ENCODE results near the gene TMUB1. TPM values are rescaled to one million over a fixed set of nuclear protein-coding genes. Genes with fewer than 3 reads are reported as not detected.
A peak's percentile ranks its signal among the peaks of the same experiment; 100 is the strongest.

Gene TMUB1
- total RNA-seq, 3 donors from 2014 or later (not counting 1 experiment from before 2014, with no cell fraction given), result 44.1 to 49.8 (median 47.3) TPM

GRCh38 chr7:151091003-151091402 lies 7.7 kb upstream of the TMUB1 start:
- peaks cover 34% of the 10 kb centered on the region for H3K4me1 ChIP-seq (ENCODE audit: control insufficient read depth, insufficient read depth, low read length)
- 97% methylated on average over 7 of the region's 7 CpGs for WGBS (ENCODE audit: insufficient coverage)

DNA sequence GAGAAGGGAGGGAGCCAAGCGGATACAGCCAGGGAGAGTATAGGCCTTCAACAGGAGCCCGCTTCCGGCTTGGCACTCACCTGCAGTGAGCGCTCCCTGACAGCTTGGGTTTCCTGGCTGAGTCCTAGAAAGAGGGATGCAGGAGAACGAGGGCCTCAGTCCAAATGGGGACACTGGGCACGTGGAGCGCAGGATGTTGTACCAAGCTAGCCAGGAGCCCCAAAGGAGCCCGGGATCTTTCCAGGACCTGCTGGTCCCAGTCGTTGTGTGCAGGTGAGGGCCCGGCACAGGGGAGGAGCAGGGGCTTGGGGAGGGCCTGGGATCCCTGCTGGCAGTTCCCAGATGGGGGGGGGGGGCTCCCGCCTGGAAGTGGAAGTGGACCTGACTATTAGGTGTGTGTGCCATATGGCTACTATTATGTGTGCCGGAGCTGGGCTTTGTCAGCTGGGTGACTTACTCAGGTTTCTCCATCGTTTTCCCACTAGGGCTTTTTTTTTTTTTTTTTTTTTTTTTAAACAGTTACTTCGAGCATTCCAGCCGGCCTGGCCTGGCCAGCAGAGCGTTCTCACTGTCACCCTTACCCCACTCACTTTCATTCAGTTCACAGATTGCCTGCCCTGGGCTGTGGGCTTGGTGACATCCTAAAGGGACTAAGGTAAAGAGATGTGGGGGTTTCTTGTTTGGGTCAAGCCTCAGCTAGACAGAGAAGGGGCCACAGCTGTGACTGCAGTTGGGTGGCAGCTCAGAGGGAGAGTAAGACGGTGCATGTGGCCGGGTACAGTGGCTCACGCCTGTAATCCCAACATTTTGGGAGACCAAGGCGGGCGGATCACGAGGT lies 6.8 kb upstream of the TMUB1 start:
- H3K4me1 ChIP-seq (ENCODE audit: control insufficient read depth, insufficient read depth, low read length), result peaks cover 43% of the 10 kb centered on the region
- Mint-ChIP-seq H3K9me3 (no peaks in the 10 kb centered on the region), H3K27ac (no peak overlapping the region), H3K4me1 (peaks cover 28 to 37% of the 10 kb centered on the region in 2 donors), H3K27me3 (ENCODE audit: low read depth in 2 of 2) (no peaks in the 10 kb centered on the region), H3K4me3 (no peak overlapping the region), H3K36me3 (no peaks in the 10 kb centered on the region)
- DNase-seq, result no peak
- no peak overlapping the region for H3K27ac ChIP-seq (ENCODE audit: low read length)
- TF ChIP-seq CTCF (IDR thresholded peaks at IDR 0.05), result no peak
- H3K9me3 ChIP-seq (ENCODE audit: control insufficient read depth, insufficient read depth, low read length), result no peaks in the 10 kb centered on the region
- no peak for ATAC-seq
- no peaks in the 10 kb centered on the region for H3K36me3 ChIP-seq (ENCODE audit: control insufficient read depth, insufficient read depth, low read length)
- H3K27me3 ChIP-seq (ENCODE audit: control insufficient read depth, insufficient read depth, low read length), result no peaks in the 10 kb centered on the region
- WGBS (ENCODE audit: insufficient coverage), result 92% methylated on average over 18 of the region's 22 CpGs
- no peak overlapping the region for H3K4me3 ChIP-seq (ENCODE audit: low read length)
- intact Hi-C loops (cut with micrococcal nuclease), result no loop called here

More at GRCh38 chr7:151091003-151091402, 7.7 kb upstream of the TMUB1 start:
- no peak for TF ChIP-seq CTCF (IDR thresholded peaks at IDR 0.05)
- no peak overlapping the region for H3K27ac Mint-ChIP-seq
- Histone ChIP-seq H3K27me3 (ENCODE audit: control insufficient read depth, insufficient read depth, low read length) (no peaks in the 10 kb centered on the region), H3K27ac (ENCODE audit: low read length) (no peak overlapping the region), H3K9me3 (ENCODE audit: control insufficient read depth, insufficient read depth, low read length) (no peaks in the 10 kb centered on the region), H3K36me3 (ENCODE audit: control insufficient read depth, insufficient read depth, low read length) (no peaks in the 10 kb centered on the region), H3K4me3 (ENCODE audit: low read length) (no peak overlapping the region)
- H3K9me3 Mint-ChIP-seq, result no peaks in the 10 kb centered on the region
- peaks cover 19 to 28% of the 10 kb centered on the region in 2 donors for H3K4me1 Mint-ChIP-seq
- no peaks in the 10 kb centered on the region for H3K36me3 Mint-ChIP-seq
- intact Hi-C loops (cut with micrococcal nuclease), result no loop called here
- ATAC-seq, result no peak
- no peak for DNase-seq
- no peak overlapping the region for H3K4me3 Mint-ChIP-seq
- H3K27me3 Mint-ChIP-seq (ENCODE audit: low read depth in 2 of 2), result no peaks in the 10 kb centered on the region

- H3K9me3 Mint-ChIP-seq, result no peaks in the 10 kb centered on the region
- ATAC-seq (peak in 2 of 3 donors; percentile 12 to 42), DNase-seq (peak in 1 of 2 donors; percentile 49)
- Histone ChIP-seq H3K36me3 (ENCODE audit: control insufficient read depth, insufficient read depth, low read length) (no peaks in the 10 kb centered on the region), H3K27me3 (ENCODE audit: control insufficient read depth, insufficient read depth, low read length) (no peaks in the 10 kb centered on the region), H3K27ac (ENCODE audit: low read length) (peak overlapping the region; percentile 62), H3K4me1 (ENCODE audit: control insufficient read depth, insufficient read depth, low read length) (peaks cover 43% of the 10 kb centered on the region), H3K4me3 (ENCODE audit: low read length) (no peak overlapping the region), H3K9me3 (ENCODE audit: control insufficient read depth, insufficient read depth, low read length) (no peaks in the 10 kb centered on the region)
- peak overlapping the region; percentile 45 to 74 for H3K27ac Mint-ChIP-seq
- intact Hi-C loops (cut with micrococcal nuclease), result no loop called here
- H3K36me3 Mint-ChIP-seq, result no peaks in the 10 kb centered on the region
- H3K4me1 Mint-ChIP-seq, result peaks cover 35 to 44% of the 10 kb centered on the region in 2 donors
- 30% methylated on average over 30 of the region's 30 CpGs for WGBS (ENCODE audit: insufficient coverage)
- H3K27me3 Mint-ChIP-seq (ENCODE audit: low read depth in 2 of 2), result no peaks in the 10 kb centered on the region
- H3K4me3 Mint-ChIP-seq, result peak overlapping the region; percentile 74
- TF ChIP-seq CTCF (IDR thresholded peaks at IDR 0.05), result no peak
These were observed 5.8 kb upstream of the TMUB1 start for GRCh38 chr7:151088856-151089699.

Data from natural killer cell (primary cell).